ENCODE data around the gene TMEM119.

The TMEM119 gene

GRCh38 chr12:108615918-108616317 lies 18.0 kb upstream of the TMEM119 start:
- no peak for DNase-seq

- no peak for DNase-seq
These were observed 16.8 kb upstream of the TMEM119 start for GRCh38 chr12:108614639-108615038.

DNA sequence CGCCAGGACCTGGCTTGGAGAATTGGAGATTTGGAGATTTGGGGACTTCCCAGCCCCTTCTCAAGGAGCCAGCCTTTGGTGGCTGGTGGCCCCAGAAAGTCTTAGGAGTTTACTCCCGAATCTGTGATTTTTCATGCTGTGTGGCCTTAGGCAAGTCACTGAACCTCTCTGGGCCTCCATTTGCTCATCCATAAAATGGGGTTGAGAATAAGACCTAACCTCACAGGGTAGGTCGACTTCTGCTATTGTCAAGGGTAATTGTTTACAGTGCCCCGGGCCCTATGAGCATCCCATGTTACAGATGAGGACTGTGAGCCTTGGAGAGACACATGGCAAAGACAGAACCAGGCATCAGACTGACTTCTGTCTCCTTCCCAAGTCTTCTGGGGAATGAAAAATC lies 16.2 kb upstream of the TMEM119 start:
- DNase-seq, result no peak

DNA sequence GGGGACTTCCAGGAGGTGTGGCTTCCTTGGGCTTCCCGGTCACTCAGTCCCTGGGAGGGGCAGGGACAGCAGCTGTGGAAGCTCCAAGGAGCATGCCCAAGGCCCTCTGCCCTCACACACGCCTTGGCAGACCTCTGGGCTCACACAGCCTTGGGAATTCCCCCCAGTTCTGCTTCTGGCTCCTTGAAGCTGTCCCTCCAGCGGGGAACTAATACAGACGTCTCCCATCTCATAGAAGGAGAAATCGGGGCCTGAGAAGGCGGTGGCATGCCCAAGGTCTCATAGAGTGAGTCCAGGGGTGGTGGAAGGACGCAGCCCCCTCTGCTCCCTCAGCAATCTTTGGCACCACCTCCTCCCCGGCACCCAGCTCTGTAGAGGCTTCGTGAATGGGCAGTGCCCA lies 15.7 kb upstream of the TMEM119 start:
- DNase-seq, result no peak

DNA sequence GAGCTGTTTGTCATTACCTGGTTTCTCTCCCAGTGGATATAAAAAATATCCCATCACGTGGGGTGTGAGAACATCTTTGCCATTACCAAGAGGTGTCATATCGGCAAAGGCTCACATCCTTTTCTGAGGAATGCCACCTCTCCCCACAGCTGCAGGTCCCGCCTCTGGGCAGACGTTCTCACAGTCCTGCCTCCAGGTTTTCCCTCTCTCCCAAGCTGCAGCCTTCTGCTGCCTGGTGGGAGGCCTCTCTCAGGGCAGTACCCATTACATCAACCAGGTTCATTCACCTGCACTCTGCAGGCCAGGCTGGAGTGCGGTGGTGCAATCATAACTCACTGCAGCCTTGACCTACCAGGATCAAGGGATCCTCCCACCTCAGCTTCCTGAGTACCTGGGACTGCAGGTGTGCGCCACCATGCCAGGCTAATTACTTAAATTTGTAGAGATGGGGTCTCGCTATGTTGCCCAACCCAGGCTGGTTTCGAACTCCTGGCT lies 15.0 kb upstream of the TMEM119 start:
- no peak for DNase-seq

DNA sequence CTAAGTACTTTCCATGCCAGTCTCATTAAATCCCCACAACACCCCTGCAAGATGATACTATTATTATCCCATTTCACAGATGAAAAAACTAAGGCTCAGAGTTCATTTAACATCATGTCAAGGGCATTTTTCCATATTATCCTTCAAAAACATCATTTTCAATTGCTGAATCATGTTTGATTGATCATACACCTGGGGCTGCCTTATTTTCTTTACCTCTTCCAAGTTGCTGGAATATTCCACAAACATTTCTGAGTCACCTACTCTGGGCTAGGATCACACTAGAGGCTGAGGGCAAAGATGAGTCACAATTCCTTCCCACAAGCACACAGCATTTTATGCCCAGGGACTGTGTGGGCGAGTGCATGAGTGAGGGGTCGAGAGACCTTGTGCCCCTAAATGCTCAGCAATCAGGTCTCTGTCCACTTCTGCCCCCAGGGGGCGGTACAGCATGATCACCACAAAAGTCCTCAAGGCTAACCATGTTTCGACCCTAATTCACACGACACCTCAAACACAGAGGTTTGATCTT lies 14.1 kb upstream of the TMEM119 start:
- DNase-seq, result peak; percentile 84

DNA sequence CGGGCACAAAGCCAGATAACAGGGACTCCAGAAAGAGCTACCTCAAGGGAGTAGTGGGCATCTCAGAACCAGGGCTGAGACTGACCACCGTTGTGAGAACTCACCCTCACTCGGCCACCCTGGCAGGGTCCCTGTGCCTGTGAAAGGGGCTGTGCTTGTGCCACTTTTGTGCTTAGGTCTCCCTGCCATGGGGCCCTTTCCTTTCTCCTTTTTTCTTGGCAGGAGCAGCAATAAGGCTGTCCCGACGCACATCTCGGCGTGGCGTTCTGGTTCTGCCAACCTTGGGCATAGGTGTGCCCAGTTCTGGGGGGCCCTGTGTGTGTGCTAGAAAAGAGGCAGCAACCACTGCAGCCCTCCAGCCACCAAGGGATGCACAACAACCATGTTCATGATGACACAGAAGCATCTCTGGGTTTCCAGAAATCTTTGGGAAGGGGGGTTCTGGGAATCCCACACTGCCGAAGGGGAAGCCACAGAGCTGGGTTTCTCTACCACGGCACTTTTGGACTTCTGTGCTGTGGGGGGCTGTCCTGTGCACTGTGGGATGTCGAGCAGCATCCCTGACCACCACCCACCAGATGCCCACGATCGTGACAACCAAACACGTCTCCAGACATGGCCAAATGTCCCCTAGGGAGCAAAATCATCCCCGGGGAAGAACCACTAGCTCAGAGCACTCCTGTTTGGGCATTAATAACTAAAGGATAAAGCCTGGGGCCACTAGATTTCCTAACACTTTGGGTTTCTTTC lies 13.1 kb upstream of the TMEM119 start:
- no peak for DNase-seq

DNA sequence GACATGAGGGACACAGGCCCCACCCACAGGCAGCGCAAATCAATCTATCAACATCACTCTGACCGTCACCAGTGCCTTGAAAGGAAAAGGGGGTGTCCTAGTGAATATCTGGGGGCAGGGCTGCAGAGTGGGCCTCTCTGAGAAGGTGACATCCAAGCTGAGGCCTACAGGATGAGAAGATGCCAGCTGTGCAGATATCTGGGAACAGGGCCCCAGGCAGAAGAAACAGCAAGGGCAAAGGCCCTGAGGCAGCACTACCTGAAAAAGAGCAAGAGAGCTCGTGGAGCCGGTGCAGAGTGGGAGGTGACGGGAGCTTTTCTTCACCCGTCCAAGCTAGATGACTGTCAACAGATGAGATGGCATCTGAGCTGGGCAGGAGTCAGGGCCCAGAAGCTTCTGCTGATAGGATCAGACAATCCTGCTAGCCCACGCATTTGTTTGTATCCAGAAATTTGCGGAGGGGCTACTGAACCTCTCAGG lies 12.5 kb upstream of the TMEM119 start:
- no peak for DNase-seq

- DNase-seq, result peak; percentile 93
These were observed 11.9 kb upstream of the TMEM119 start for GRCh38 chr12:108609537-108610335.

- no peak for DNase-seq
These were observed 10.7 kb upstream of the TMEM119 start for GRCh38 chr12:108608616-108609015.

- DNase-seq, result no peak
These were observed 10.2 kb upstream of the TMEM119 start for GRCh38 chr12:108607981-108608600.

GRCh38 chr12:108606492-108606891 lies 8.6 kb upstream of the TMEM119 start:
- DNase-seq, result no peak

- no peak for DNase-seq
These were observed 8.0 kb upstream of the TMEM119 start for GRCh38 chr12:108605690-108606406.

GRCh38 chr12:108605000-108605689 lies 7.3 kb upstream of the TMEM119 start:
- no peak for DNase-seq

DNA sequence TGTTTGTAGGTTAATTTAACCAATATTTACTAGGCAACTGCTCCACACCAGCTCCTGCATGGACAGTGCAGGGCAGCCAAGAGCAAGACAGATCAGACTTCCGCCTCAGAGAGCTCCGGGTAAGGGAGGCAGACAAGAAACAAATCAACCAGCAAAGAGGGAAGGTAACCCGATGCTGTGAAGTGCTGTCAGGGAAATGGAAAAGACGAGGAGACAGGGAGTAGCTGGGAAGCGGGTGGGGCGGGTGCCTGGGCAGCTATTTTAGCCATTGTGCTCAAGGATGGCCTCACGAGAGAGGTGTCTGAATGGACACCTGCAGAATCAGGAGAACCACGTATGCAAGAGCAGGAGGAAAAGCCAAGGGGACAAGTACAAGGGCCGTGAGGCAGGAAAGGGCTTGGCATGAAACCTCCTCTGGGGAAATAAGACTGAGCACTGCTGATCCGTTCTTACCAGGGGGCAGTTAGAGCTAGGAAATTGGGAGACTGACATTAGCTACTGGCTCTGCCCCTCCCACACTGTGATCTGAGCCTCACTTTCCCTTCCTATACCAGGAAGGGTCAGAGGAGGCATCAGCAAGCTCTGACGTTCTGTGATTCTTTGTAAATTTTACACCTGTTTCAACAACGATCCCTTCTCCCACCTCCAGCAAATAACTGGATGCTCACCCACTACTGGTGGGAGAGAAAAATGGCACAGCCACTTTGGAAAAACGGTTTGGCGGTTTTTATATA lies 6.5 kb upstream of the TMEM119 start:
- DNase-seq, result no peak

- DNase-seq, result no peak
These were observed 5.9 kb upstream of the TMEM119 start for GRCh38 chr12:108603743-108604142.

DNA sequence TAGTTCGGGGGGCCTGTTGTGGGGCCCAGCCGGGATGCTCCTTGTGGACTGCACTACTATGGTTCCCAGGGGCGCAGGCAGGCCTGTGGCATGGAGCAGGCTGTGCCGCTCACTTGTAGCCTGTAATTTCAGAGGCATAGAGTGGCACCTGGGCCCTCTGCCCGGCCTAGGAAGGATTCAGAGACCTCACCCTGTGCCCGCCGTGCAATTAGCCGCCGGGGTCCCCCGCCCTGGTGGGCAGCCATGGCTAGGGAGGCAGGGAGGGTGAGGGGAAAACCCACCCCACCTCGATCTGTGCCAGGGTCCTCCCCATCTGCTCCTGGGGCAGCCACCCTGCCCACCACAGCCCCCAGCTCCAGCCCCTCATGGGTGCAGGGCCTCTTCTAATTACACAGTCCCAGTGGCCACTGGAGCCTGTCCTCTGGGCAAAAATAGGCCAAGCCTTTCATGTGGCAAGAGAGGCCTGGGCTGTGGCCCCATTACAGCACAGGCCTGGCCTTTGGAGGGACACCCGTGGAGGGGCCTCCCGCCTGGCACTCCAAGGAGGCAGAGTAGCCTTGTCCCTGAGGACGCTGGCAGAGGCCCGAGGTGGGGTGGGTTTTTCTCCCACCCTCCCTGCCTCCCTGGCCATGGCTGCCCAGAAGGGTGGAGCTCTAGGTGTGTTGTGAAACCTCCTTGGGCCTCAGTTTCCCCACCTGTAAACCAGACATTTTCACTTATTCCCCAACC lies 5.3 kb upstream of the TMEM119 start:
- DNase-seq, result no peak

DNA sequence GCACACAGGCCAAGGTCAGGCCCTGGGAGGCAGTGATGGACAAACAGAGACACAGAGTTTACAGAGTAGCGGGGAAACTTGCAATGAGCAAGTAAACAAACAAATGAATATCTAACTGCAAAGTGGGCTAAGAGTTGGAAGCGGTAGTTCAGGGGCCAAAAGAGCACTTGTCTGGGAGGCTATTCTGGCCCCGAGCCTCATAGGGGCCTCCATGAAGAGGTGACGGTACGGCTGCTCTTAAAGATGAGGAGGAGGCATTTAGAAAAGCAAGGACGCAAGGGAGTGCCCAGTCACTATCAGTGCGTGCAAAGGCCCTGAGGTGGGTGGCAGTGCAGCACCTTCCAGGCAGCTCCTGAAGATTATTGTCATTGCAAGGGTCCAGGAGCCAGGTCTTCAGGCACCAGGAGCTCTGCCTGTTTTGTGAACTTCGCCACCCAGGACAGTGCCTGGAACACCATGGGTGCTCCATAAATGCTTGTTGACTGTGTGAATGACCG lies 4.4 kb upstream of the TMEM119 start:
- DNase-seq, result no peak

- no peak for DNase-seq
These were observed 2.8 kb upstream of the TMEM119 start for GRCh38 chr12:108600702-108601007.
